ENCODE data around the gene EXOSC1. TPM values are rescaled to one million over a fixed set of nuclear protein-coding genes. Genes with fewer than 3 reads are reported as not detected.

EXOSC1 gene
- total and polyA plus RNA-seq, 7 donors = 29.1 to 42.6 (median 37.5) TPM

DNA sequence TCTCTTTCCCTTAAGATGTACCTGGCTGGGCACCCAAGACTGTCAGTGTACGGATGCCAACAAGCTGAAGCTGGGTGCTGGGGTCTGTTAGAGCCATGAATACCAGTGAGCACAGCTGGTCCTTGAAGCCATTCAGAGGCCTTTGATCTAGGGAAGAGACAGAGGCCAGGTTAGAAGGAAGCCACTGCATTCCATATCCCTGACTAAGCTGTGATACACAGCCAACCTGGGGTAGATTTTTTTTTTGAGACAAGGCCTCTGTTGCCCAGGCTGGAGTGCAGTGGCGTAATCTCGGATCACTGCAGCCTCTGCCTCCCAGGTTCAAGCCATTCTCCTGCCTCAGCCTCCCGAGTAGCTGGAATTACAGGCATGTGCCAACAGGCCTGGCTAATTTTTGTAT lies 20.9 kb upstream of the EXOSC1 start:
- Histone ChIP-seq H3K4me3 (no peak overlapping the region), H3K9me3 (no peaks in the 10 kb centered on the region), H3K27me3 (no peaks in the 10 kb centered on the region), H3K36me3 (peaks cover 53 to 100% (median 74%) of the 10 kb centered on the region in 4 donors), H3K4me1 (no peaks in the 10 kb centered on the region), H3K27ac (no peak overlapping the region)
- intact Hi-C loops (cut with DNase I) = no loop called here
- TF ChIP-seq EP300 (IDR thresholded peaks at IDR 0.05) = no peak
- no peak for TF ChIP-seq POLR2AphosphoS5 (IDR thresholded peaks at IDR 0.05)
- 95% methylated on average over 4 of the region's 4 CpGs for WGBS, 2 donors
- no peak for DNase-seq

DNA sequence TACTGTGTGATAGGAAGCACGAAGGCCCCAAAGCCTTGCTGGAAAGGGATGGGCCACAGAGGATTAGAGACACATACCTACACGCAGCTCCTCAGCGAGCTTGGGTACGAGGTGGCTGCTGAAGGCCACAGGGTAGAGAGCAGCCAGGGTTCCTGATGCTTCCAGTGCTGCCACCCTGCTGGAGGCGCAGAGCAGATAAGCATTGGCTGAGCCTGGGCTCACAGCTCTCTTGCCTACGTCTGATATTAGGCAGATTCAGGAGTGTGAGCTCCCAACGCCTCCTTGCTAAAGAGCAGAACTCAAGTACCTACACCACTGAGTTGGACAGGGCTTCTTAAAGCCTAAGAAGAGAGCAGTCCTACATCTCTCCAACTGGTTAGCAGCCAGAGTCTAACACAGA lies 20.2 kb upstream of the EXOSC1 start:
- DNase-seq = no peak
- 95 to 96% methylated on average over 7 of the region's 7 CpGs for WGBS, 2 donors
- H3K27me3 ChIP-seq = no peaks in the 10 kb centered on the region
- TF ChIP-seq EP300 (IDR thresholded peaks at IDR 0.05) (no peak), POLR2AphosphoS5 (IDR thresholded peaks at IDR 0.05) (no peak), POLR2A (IDR thresholded peaks at IDR 0.05) (no peak)
- TF ChIP-seq, protein P1, sequence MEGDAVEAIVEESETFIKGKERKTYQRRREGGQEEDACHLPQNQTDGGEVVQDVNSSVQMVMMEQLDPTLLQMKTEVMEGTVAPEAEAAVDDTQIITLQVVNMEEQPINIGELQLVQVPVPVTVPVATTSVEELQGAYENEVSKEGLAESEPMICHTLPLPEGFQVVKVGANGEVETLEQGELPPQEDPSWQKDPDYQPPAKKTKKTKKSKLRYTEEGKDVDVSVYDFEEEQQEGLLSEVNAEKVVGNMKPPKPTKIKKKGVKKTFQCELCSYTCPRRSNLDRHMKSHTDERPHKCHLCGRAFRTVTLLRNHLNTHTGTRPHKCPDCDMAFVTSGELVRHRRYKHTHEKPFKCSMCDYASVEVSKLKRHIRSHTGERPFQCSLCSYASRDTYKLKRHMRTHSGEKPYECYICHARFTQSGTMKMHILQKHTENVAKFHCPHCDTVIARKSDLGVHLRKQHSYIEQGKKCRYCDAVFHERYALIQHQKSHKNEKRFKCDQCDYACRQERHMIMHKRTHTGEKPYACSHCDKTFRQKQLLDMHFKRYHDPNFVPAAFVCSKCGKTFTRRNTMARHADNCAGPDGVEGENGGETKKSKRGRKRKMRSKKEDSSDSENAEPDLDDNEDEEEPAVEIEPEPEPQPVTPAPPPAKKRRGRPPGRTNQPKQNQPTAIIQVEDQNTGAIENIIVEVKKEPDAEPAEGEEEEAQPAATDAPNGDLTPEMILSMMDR (IDR thresholded peaks at IDR 0.05) = no peak
- no peaks in the 10 kb centered on the region for H3K4me1 ChIP-seq
- H3K27ac ChIP-seq = no peak overlapping the region
- peaks cover 56 to 100% (median 81%) of the 10 kb centered on the region in 4 donors for H3K36me3 ChIP-seq
- H3K4me3 ChIP-seq = no peak overlapping the region
- H3K9me3 ChIP-seq = no peaks in the 10 kb centered on the region
- intact Hi-C loops (cut with DNase I) = no loop called here

DNA sequence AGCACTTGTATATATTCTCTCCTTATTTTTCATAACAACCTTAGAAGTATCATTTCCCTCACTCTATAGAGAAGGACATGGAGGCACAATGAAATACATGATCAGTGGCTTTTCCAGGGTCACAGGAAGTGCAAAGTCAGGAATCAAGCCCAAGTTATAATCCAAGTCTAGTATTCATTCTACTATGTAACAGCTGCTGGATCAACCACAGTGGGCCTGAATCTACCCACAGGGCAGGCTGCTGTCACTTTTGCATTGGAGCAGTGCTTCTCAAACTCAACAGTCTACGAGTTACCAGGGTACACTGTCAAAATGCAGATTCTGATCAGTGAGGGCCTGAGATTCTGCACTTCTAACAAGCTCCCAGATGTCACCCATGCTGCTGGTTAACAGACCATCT lies 18.4 kb upstream of the EXOSC1 start:
- intact Hi-C loops (cut with DNase I) = loop anchor here (5.0 kb wide), 1 partner anchor 33 kb away; the partner anchor contains the start of genes MMS19 and UBTD1
- H3K4me3 ChIP-seq = no peak overlapping the region
- H3K36me3 ChIP-seq = peaks cover 62 to 100% (median 80%) of the 10 kb centered on the region in 4 donors
- no peaks in the 10 kb centered on the region for H3K4me1 ChIP-seq
- H3K27ac ChIP-seq = peak overlapping the region in 2 of 4 donors; percentile 26 to 35
- no peaks in the 10 kb centered on the region for H3K9me3 ChIP-seq
- 76 to 81% methylated on average over 1 of the region's 1 CpG for whole genome bisulfite sequencing, 2 donors
- DNase-seq = no peak
- H3K27me3 ChIP-seq = no peaks in the 10 kb centered on the region
- TF ChIP-seq POLR2A (IDR thresholded peaks at IDR 0.05) (no peak), EP300 (IDR thresholded peaks at IDR 0.05) (no peak), POLR2AphosphoS5 (IDR thresholded peaks at IDR 0.05) (no peak)
- TF ChIP-seq, protein P1 (IDR thresholded peaks at IDR 0.05) = no peak

DNA sequence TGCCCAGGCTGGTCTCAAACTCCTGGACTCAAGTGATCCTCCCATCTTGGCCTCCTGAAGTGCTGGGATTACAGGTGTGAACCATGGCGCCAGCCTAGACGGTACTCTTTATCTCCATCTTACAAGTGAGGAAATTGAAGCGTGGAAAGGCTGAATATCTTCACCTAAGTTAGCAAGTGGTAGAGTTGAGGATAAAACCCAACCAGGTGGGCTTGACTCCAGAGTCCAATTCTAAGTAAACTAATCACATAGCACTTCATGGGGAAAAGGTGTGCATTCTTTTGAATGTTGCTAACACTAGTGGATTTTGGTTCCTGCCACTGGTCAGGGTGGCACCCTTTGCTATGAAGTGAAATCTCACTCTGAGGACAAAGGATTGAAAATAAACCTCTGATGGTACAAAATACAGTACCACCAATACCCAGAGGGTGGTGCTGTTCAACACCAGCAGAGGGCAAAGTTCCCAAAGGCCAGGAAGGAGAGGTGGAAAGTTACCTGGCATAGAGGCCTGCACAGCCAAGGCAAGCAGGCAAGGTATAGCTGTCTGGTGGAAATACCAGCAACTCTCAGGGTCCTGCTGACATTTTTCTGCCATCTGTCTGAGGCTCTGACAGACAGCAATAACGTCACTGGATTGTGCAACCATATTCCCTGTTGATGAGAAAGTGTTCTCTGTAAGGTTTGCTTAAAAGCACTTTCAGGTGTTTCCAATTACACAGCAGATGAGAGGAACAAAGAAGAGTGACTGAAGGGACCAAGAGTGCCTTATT lies 17.7 kb upstream of the EXOSC1 start:
- no peaks in the 10 kb centered on the region for H3K4me1 ChIP-seq
- 75 to 85% methylated on average over 4 of the region's 4 CpGs for WGBS, 2 donors
- no peaks in the 10 kb centered on the region for H3K27me3 ChIP-seq
- peaks cover 62 to 100% (median 80%) of the 10 kb centered on the region in 4 donors for H3K36me3 ChIP-seq
- H3K27ac ChIP-seq = peak overlapping the region in 2 of 4 donors; percentile 26 to 35
- no peaks in the 10 kb centered on the region for H3K9me3 ChIP-seq
- DNase-seq = no peak
- H3K4me3 ChIP-seq = no peak overlapping the region
- TF ChIP-seq, protein P1 (IDR thresholded peaks at IDR 0.05) = peak; percentile 57 to 86 (median 78)
- TF ChIP-seq POLR2AphosphoS5 (IDR thresholded peaks at IDR 0.05) = peak in 1 of 4 donors; percentile 9
- TF ChIP-seq EP300 (IDR thresholded peaks at IDR 0.05) = no peak
- intact Hi-C loops (cut with DNase I) = loop anchor here (1.0 to 5.0 kb wide), 2 partner anchors 34 to 90 kb away; partner anchors contain the start of genes MMS19 and UBTD1

DNA sequence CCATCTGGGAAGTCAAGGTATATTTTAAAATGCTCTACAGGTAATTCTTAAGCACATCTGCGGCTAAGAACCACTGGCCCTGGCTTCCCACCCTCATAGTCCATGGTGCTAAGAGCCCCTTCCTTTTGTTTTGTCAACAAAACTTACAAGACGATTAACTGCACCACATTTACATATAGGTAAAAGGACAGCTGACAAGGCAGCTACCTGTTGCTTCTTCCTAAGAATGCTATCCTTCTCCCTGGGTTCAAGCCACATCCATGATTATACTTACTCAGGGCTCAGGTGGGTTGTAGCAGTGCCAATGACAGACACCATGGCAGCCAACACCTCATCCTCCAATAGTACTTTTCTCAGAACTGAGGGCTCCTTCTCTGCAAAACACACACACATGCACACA lies 16.5 kb upstream of the EXOSC1 start:
- 91 to 93% methylated on average over 2 of the region's 2 CpGs for WGBS, 2 donors
- no peak overlapping the region for H3K27ac ChIP-seq
- no peak overlapping the region for H3K4me3 ChIP-seq
- no peaks in the 10 kb centered on the region for H3K9me3 ChIP-seq
- H3K36me3 ChIP-seq = peaks cover 58 to 99% (median 79%) of the 10 kb centered on the region in 4 donors
- TF ChIP-seq POLR2A (IDR thresholded peaks at IDR 0.05) (no peak), EP300 (IDR thresholded peaks at IDR 0.05) (no peak), POLR2AphosphoS5 (IDR thresholded peaks at IDR 0.05) (no peak)
- TF ChIP-seq, protein P1 (IDR thresholded peaks at IDR 0.05) = no peak
- DNase-seq = no peak
- H3K4me1 ChIP-seq = no peaks in the 10 kb centered on the region
- H3K27me3 ChIP-seq = no peaks in the 10 kb centered on the region
- intact Hi-C loops (cut with DNase I) = loop anchor here (5.0 kb wide), 1 partner anchor 35 kb away; the partner anchor contains the start of genes MMS19 and UBTD1

All from sigmoid colon (tissue), 7 donors.